ENCODE measurements around the gene CLN6.
A peak's percentile ranks its signal among the peaks of the same experiment; 100 is the strongest.

Gene CLN6

DNA sequence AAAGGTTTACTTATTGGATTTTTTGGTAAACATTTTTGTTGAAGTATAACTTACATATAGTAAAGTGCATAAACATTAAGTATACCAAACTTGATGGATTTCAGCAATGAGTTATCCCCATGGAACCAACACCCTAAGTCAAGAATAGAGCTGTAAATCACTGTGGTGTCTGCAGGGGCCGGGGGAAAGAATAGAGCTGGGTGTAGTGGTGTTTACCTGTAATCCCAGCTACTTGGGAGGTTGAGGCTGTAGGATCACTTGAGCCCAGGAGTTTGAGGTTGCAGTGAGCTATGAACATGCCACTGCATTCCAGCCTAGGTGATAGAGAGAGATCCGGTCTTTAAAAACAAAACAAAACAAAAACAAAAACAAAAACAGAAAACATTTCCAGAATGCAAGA, 34.8 kb upstream of the CLN6 start:
- TF ChIP-seq, protein P1, sequence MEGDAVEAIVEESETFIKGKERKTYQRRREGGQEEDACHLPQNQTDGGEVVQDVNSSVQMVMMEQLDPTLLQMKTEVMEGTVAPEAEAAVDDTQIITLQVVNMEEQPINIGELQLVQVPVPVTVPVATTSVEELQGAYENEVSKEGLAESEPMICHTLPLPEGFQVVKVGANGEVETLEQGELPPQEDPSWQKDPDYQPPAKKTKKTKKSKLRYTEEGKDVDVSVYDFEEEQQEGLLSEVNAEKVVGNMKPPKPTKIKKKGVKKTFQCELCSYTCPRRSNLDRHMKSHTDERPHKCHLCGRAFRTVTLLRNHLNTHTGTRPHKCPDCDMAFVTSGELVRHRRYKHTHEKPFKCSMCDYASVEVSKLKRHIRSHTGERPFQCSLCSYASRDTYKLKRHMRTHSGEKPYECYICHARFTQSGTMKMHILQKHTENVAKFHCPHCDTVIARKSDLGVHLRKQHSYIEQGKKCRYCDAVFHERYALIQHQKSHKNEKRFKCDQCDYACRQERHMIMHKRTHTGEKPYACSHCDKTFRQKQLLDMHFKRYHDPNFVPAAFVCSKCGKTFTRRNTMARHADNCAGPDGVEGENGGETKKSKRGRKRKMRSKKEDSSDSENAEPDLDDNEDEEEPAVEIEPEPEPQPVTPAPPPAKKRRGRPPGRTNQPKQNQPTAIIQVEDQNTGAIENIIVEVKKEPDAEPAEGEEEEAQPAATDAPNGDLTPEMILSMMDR (conservative IDR thresholded peaks at IDR 0.05), result no peak
- no peak overlapping the region for H3K27ac ChIP-seq

DNA sequence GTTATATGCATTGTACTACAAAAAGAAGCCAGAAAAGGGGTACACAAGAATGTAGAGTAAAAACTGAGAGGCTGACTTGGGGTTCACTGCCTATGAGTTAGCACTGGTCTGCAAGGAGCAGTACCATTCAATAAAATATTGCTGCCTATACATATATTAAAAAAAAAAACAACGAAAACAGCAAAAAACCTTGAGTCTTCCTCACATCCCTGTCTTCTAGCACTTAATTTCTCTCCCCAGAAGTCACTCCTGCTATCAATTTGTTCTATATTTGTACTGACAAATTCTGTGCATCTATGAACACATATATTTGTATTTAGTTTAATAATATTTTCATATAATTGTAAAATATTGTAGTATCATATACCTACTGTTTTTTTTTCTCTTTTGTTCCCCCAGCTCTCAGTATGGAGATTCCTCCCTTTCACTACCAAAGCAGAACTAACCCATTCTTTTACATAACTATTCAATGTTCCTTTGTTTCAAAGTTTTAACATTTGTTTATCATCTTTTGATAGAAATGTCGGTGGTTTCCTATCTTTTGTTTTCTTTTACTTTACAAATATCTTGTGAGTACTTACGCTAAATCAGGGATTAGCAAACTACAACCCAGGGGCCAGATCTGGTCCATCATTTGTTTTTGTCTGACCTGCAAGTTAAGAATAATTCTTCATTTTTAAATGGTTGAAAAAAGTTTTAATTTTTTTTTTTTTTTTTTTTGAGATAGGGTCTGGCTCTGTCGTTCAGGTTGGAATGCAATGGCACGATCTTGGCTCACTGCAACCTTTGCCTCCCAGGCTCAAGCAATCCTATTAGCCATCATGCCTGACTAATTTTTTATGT, 33.2 kb upstream of the CLN6 start:
- TF ChIP-seq, protein P1 (conservative IDR thresholded peaks at IDR 0.05), result no peak
- no peak overlapping the region for H3K27ac ChIP-seq

DNA sequence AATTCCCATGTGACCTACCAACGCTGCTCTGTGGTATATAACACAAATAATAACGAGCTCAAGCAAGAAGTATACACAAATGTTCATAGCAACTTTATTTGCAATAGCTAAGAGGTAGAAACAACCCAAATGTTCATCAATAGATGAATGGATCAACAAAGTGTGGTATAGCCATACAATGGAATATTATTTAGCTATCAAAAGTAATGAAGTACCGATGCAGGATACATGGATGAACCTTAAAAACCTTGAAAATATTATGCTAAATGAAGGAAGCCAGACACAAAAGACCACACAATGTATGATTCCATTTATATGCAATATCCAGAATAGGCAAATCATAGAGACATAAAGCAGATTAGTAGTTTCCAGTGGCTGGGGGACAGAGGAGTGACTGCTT, 32.5 kb upstream of the CLN6 start:
- TF ChIP-seq, protein P1 (conservative IDR thresholded peaks at IDR 0.05), result no peak
- H3K27ac ChIP-seq, result no peak overlapping the region

DNA sequence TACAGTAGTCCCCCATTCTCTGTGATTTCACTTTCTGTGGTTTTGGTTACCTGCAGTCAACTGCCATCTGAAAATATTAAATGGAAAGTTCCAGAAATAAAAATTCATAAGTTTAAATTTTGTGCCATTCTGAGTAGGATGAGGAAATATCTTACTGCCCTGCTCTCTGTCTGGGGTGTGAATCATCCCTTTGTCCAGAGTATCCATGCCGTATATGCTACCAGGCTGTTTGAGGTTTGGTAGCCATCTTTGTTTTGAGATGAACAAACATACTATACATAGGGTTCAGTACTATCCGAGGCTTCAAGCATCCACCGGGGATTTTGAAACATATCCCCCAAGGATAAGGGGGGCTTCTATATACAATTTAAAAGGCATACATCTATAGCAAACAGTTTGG, 31.7 kb upstream of the CLN6 start:
- H3K27ac ChIP-seq, result no peak overlapping the region
- TF ChIP-seq, protein P1 (conservative IDR thresholded peaks at IDR 0.05), result no peak

DNA sequence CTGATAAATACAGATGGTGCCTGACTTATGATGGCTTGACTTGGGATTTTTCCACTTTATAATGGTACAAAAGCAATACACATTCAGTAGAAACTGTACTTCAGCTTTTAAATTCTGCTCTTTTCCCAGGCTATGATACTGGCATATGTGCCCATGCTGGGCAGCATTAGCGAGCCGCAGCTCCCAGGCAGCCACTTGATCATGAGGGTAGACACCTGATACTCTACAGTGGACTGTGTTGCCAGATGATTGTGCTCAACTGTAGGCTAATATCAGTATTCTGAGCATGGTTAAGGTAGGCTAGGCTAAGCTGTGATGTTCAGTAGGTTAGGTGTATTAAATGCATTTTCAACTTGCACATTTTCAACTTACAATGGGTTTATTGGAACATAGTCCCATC, 30.4 kb upstream of the CLN6 start:
- H3K27ac ChIP-seq, result no peak overlapping the region
- TF ChIP-seq, protein P1 (conservative IDR thresholded peaks at IDR 0.05), result no peak

DNA sequence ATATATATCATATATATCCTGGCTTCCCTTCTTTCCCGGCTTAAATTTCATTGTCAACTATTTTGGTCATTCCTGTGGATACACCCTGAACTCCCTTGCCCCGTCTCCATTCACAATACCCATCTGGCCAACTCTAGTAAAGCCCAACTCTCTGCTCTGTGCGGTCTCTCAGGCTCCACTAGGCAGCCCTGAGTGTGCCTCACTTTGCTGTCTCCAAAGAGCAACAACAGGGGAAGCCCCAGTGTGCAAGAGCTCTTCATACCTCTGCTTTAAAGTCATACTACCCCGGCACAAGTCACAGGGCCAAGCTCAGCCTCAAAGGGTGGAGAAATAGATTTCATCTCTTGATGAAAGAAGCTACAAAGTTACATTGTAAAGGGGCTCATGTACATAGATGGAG, 29.2 kb upstream of the CLN6 start:
- no peak overlapping the region for H3K27ac ChIP-seq
- TF ChIP-seq, protein P1 (conservative IDR thresholded peaks at IDR 0.05), result no peak

DNA sequence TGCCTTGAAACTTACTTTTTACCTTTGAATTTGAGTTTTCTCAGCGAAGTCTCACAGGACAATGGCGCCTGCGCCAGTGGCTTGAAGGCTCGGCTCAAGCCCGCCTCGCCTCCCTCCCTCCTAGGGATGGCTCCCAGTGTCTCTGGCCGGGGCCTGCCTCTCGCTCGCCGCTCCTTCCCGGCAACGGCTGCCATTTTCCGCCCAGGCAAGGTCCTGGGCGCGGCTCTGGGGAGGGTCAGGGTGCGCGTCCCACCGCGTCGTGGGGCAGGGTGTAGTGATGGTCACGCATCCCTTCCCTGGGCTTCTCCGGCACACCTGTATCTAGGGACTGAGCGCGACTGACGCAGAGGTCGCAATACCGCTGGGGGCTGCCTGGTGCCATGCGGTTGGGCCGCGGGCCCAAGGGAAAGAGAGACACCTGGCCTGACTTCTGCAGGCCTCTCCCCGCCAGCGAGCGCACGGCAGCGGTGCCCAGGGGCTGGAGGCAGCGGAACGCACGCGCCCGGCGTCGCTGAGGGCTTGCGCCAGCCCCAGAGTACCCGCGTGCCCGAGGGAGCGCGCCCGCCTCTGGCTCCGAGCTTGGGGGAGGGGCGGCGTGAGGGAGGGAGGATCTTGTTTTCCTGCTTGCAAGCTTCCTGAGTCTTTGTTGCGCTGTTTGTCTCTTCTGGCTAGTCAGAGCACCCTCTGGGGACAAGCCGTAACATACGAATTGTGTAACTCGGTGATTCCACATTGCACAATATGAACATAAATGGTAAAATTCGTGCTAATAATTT, 27.3 kb upstream of the CLN6 start:
- TF ChIP-seq, protein P1 (conservative IDR thresholded peaks at IDR 0.05), result 0 out of 2 replicates have a peak, but pooled peaks have one; percentile 10
- peak overlapping the region; percentile 54 for H3K27ac ChIP-seq

Measured in VCaP (cell line).